Measurements from ENCODE around the gene FAM168A. TPM values are rescaled to one million over a fixed set of nuclear protein-coding genes. Genes with fewer than 3 reads are reported as not detected.

Gene FAM168A
- total RNA-seq, 1 experiment from 2014 or later = 25.9 TPM

DNA sequence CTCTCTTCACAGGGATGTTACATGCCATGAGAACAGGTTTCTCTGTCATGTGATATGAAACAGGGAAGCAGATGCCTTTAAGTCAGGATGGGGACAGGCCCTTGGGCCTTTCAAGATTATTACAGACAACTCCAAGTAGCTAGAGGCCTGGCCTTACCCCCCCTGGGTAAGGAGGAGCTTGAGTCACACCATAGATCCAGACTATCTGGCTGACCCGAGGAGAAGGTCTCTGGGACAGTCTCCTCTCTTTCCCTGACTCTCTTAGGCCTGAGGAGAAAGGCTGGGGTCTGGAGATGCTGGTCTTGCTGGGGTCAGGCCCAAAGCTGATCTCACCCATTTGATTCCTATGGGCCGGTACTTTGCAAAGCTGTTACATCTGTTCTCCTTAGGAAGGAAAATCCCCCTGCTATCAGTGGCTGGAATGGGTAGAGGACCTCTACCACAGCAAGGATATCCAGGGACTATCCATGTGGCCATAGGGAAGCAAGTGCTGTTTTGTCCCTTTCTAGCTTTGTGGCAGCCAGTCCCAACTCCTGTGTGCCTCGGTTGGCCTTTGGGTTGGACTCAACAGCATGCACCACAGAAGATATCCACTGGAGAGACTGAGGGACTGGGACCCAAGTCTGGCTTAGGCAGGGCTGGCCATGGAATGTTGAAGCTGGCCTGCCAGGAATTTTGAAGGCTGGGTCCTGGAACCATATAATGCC is 196.5 kb downstream of the FAM168A start:
- Mint-ChIP-seq H3K27me3 (ENCODE audit: low read depth) (no peaks in the 10 kb centered on the region), H3K27ac (no peak overlapping the region), H3K4me1 (peaks cover 6% of the 10 kb centered on the region), H3K9me3 (no peaks in the 10 kb centered on the region), H3K4me3 (no peak overlapping the region), H3K36me3 (no peaks in the 10 kb centered on the region; the same call in 1 of the 2 replicates)
- TF ChIP-seq FOXP1 (CRISPR knock-in tag; IDR thresholded peaks at IDR 0.05; ENCODE audit: borderline replicate concordance) (no peak), NR2C2 (CRISPR knock-in tag; IDR thresholded peaks at IDR 0.05) (no peak), PRRX2 (CRISPR knock-in tag; IDR thresholded peaks at IDR 0.05) (no peak), NR1H2 (CRISPR knock-in tag; IDR thresholded peaks at IDR 0.05) (no peak), EMX1 (CRISPR knock-in tag; IDR thresholded peaks at IDR 0.05) (no peak), TEAD1 (CRISPR knock-in tag; IDR thresholded peaks at IDR 0.05) (no peak), SP1 (CRISPR knock-in tag; conservative IDR thresholded peaks at IDR 0.05) (no peak), RORB (CRISPR knock-in tag; IDR thresholded peaks at IDR 0.05) (no peak), JUN (CRISPR knock-in tag; IDR thresholded peaks at IDR 0.05) (no peak)
- TF ChIP-seq, protein P1, sequence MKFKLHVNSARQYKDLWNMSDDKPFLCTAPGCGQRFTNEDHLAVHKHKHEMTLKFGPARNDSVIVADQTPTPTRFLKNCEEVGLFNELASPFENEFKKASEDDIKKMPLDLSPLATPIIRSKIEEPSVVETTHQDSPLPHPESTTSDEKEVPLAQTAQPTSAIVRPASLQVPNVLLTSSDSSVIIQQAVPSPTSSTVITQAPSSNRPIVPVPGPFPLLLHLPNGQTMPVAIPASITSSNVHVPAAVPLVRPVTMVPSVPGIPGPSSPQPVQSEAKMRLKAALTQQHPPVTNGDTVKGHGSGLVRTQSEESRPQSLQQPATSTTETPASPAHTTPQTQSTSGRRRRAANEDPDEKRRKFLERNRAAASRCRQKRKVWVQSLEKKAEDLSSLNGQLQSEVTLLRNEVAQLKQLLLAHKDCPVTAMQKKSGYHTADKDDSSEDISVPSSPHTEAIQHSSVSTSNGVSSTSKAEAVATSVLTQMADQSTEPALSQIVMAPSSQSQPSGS (CRISPR knock-in tag; IDR thresholded peaks at IDR 0.05; ENCODE audit: borderline replicate concordance, low read depth) = no peak
- CTCF ChIA-PET = interaction anchor here (1.0 to 6.8 kb wide), 9 partner anchors 8 to 530 kb away, joined by 3 to 54 read pairs (median 12); no protein-coding TSS in a partner anchor
- DNase-seq (ENCODE audit: low spot score) (no peak), ATAC-seq (no peak)
- POLR2A ChIA-PET = no interaction called here

DNA sequence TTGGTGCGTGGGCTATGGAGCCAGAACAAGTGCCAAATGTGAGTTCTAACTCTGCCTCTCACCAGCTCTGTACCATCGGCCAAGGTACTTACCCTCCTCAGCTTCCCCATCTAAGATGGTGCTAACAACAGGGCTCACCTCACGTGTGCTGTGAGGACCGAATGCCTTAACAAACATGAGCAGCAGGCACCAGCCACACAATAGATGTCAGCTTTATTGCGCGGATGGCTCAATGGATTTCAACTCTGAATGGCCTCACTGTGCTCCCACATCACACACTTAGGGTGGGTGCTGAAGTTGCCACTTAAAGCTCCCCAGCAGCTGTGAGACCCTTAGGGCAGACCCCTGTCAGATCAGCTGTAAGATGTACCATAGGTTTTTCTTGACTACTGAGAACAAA is 197.6 kb downstream of the FAM168A start:
- no peak for ATAC-seq
- Mint-ChIP-seq H3K9me3 (no peaks in the 10 kb centered on the region), H3K4me3 (no peak overlapping the region), H3K27ac (no peak overlapping the region), H3K4me1 (peaks cover 6% of the 10 kb centered on the region), H3K36me3 (no peaks in the 10 kb centered on the region), H3K27me3 (ENCODE audit: low read depth) (no peaks in the 10 kb centered on the region)
- TF ChIP-seq CREM (CRISPR knock-in tag; IDR thresholded peaks at IDR 0.05) (no peak), RELA (CRISPR knock-in tag; IDR thresholded peaks at IDR 0.05; ENCODE audit: borderline replicate concordance) (no peak), USF2 (CRISPR knock-in tag; IDR thresholded peaks at IDR 0.05) (no peak)
- TF ChIP-seq, protein P1 (CRISPR knock-in tag; IDR thresholded peaks at IDR 0.05; ENCODE audit: borderline replicate concordance, low read depth) = no peak
- TF ChIP-seq, protein P2, sequence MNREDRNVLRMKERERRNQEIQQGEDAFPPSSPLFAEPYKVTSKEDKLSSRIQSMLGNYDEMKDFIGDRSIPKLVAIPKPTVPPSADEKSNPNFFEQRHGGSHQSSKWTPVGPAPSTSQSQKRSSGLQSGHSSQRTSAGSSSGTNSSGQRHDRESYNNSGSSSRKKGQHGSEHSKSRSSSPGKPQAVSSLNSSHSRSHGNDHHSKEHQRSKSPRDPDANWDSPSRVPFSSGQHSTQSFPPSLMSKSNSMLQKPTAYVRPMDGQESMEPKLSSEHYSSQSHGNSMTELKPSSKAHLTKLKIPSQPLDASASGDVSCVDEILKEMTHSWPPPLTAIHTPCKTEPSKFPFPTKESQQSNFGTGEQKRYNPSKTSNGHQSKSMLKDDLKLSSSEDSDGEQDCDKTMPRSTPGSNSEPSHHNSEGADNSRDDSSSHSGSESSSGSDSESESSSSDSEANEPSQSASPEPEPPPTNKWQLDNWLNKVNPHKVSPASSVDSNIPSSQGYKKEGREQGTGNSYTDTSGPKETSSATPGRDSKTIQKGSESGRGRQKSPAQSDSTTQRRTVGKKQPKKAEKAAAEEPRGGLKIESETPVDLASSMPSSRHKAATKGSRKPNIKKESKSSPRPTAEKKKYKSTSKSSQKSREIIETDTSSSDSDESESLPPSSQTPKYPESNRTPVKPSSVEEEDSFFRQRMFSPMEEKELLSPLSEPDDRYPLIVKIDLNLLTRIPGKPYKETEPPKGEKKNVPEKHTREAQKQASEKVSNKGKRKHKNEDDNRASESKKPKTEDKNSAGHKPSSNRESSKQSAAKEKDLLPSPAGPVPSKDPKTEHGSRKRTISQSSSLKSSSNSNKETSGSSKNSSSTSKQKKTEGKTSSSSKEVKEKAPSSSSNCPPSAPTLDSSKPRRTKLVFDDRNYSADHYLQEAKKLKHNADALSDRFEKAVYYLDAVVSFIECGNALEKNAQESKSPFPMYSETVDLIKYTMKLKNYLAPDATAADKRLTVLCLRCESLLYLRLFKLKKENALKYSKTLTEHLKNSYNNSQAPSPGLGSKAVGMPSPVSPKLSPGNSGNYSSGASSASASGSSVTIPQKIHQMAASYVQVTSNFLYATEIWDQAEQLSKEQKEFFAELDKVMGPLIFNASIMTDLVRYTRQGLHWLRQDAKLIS (CRISPR knock-in tag; IDR thresholded peaks at IDR 0.05; ENCODE audit: borderline replicate concordance) = no peak
- CTCF ChIA-PET = interaction anchor here (0.8 to 6.8 kb wide), 9 partner anchors 28 to 261 kb away, joined by 3 to 54 read pairs (median 5); no protein-coding TSS in a partner anchor
- POLR2A ChIA-PET = no interaction called here
- DNase-seq (ENCODE audit: low spot score) = no peak

GRCh38 chr11:73399636-73400035 is 198.3 kb downstream of the FAM168A start:
- ChIA-PET CTCF (interaction anchor here (0.8 to 6.8 kb wide), 10 partner anchors 27 to 261 kb away, joined by 3 to 54 read pairs (median 6); no protein-coding TSS in a partner anchor), POLR2A (no interaction called here)
- no peak overlapping the region for H3K4me3 Mint-ChIP-seq
- H3K9me3 Mint-ChIP-seq = no peaks in the 10 kb centered on the region
- H3K4me1 Mint-ChIP-seq = peaks cover 6% of the 10 kb centered on the region
- H3K27ac Mint-ChIP-seq = no peak overlapping the region
- ATAC-seq (no peak), DNase-seq (ENCODE audit: low spot score) (no peak)
- no peak for TF ChIP-seq NFE2L1 (CRISPR knock-in tag; IDR thresholded peaks at IDR 0.05)
- no peak for TF ChIP-seq ZNF416 (CRISPR knock-in tag; IDR thresholded peaks at IDR 0.05)
- H3K36me3 Mint-ChIP-seq = no peaks in the 10 kb centered on the region
- H3K27me3 Mint-ChIP-seq (ENCODE audit: low read depth) = no peaks in the 10 kb centered on the region
